ENCODE results near the gene SMARCAL1.

DNA sequence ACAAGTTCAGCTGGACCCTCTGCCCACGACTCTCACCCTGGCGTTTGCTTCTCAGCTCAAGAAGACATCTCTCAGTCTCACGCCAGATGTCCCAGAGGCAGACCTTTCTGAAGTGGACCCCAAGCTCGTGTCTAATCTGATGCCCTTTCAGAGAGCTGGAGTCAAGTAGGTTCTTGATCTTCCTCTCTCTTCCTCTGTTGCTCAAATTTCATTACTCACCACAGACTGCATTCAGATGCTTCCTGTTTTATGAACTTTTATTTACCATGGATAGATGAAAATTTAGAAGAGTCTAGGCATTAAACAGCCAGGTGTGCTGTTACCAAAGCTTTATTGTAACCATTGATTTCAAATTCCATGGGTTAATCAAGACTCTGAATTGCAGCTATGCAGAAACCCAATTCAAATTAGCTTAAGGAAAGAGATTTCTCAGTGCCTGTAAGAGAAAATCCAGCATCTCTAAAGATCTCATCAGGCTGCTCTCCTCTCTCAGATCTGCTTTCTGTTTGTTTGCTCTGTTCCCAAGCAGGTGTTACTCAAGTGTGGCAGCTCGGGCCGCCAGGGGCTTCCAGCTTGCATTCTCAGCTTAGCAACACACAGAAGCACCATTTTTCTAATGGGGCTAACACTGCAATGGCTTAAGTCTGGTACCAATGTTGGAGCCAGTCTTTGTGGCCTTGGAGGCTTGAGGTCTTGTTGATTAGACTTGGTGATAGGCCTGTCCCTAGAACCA lies 16.5 kb downstream of the SMARCAL1 start:
- TF ChIP-seq CTCF (IDR thresholded peaks at IDR 0.05) (no peak), POLR2A (IDR thresholded peaks at IDR 0.05) (no peak)
